GM18861 (cell line): ENCODE measurements around the gene OGFOD3.

Experiments
- ATAC-seq: cut with Tn5 transposase; IDR thresholded peaks from one replicate; pipeline ENCODE4 v1.9.1; 2021; ENCODE audit not compliant: unreplicated experiment

The OGFOD3 gene

GRCh38 chr17:82447876-82448275 lies 29.5 kb upstream of the OGFOD3 start:
- no peak for ATAC-seq

- ATAC-seq, result no peak
Observed at GRCh38 chr17:82446649-82447048, 28.3 kb upstream of the OGFOD3 start.

GRCh38 chr17:82446124-82446523 lies 27.7 kb upstream of the OGFOD3 start:
- no peak for ATAC-seq

GRCh38 chr17:82445542-82445941 lies 27.2 kb upstream of the OGFOD3 start:
- ATAC-seq, result no peak

GRCh38 chr17:82444941-82445521 lies 26.6 kb upstream of the OGFOD3 start:
- ATAC-seq, result no peak

- no peak for ATAC-seq
Observed at GRCh38 chr17:82444284-82444893, 26.0 kb upstream of the OGFOD3 start.

GRCh38 chr17:82443465-82444283 lies 25.3 kb upstream of the OGFOD3 start:
- no peak for ATAC-seq

- no peak for ATAC-seq
Observed at GRCh38 chr17:82442643-82443464, 24.5 kb upstream of the OGFOD3 start.

- no peak for ATAC-seq
Observed at GRCh38 chr17:82441691-82442487, 23.5 kb upstream of the OGFOD3 start.

GRCh38 chr17:82440991-82441627 lies 22.7 kb upstream of the OGFOD3 start:
- no peak for ATAC-seq

- no peak for ATAC-seq
Observed at GRCh38 chr17:82440469-82440981, 22.1 kb upstream of the OGFOD3 start.

- ATAC-seq, result no peak
Observed at GRCh38 chr17:82439829-82440365, 21.5 kb upstream of the OGFOD3 start.

- no peak for ATAC-seq
Observed at GRCh38 chr17:82439194-82439828, 20.9 kb upstream of the OGFOD3 start.

- ATAC-seq, result no peak
Observed at GRCh38 chr17:82438401-82439193, 20.2 kb upstream of the OGFOD3 start.

GRCh38 chr17:82437325-82437668 lies 18.9 kb upstream of the OGFOD3 start:
- ATAC-seq, result no peak

- no peak for ATAC-seq
Observed at GRCh38 chr17:82436601-82437324, 18.4 kb upstream of the OGFOD3 start.
